MCF 10A (cell line): Measurements from ENCODE around the gene ZBTB45. TPM values are rescaled to one million over a fixed set of nuclear protein-coding genes. Genes with fewer than 3 reads are reported as not detected.

Source experiments
- BruUV-seq: library from RNA; stranded (reverse); fragments of 400-500 nt; replicated peaks from 2 replicates; lab custom pipeline; 2021; lab: Mats Ljungman, UMichigan
- CTCF ChIA-PET: fragments of 300-600 bp; sonication (Branson Sonifier 250); formaldehyde crosslinking; extraction: SDS; loops from one replicate; lab custom pipeline; 2021; ENCODE audit warnings: antibody characterized with exemption, inconsistent platforms; lab: Yijun Ruan, JAX
- POLR2A ChIA-PET: fragments of 300-600, 350-650 bp; sonication (Branson Sonifier 250); formaldehyde crosslinking; extraction: SDS; loops from one replicate; lab custom pipeline; 2020; ENCODE audit warnings: antibody characterized with exemption, inconsistent platforms; lab: Yijun Ruan, JAX
- DNase-seq: peaks from one replicate; pipeline ENCODE4 v3.0.0-alpha.2; 2018; ENCODE audit not compliant: unreplicated experiment
- H3K27ac Mint-ChIP-seq: one replicate; pipeline ENCODE4 v1.8.0; 2022; ENCODE audit warnings: mild to moderate bottlenecking, low read depth, mixed read lengths; ENCODE audit not compliant: unreplicated experiment
- H3K27me3 Mint-ChIP-seq: one replicate; pipeline ENCODE4 v1.8.0; 2022; ENCODE audit warnings: mixed read lengths; ENCODE audit not compliant: insufficient read depth, unreplicated experiment
- H3K36me3 Mint-ChIP-seq: one replicate; pipeline ENCODE4 v1.8.0; 2022; ENCODE audit warnings: mild to moderate bottlenecking, moderate library complexity, mixed read lengths; ENCODE audit not compliant: insufficient read depth, unreplicated experiment
- H3K4me1 Mint-ChIP-seq: one replicate; pipeline ENCODE4 v1.8.0; 2022; ENCODE audit warnings: mixed read lengths; ENCODE audit not compliant: insufficient read depth, unreplicated experiment
- H3K4me3 Mint-ChIP-seq: one replicate; pipeline ENCODE4 v1.8.0; 2022; ENCODE audit warnings: mild to moderate bottlenecking, moderate library complexity, mixed read lengths; ENCODE audit not compliant: unreplicated experiment
- H3K9me3 Mint-ChIP-seq: one replicate; pipeline ENCODE4 v1.8.0; 2022; ENCODE audit warnings: mixed read lengths; ENCODE audit not compliant: unreplicated experiment
- intact Hi-C: fragments of 100-400 bp; cut with micrococcal nuclease; formaldehyde crosslinking; loops from 2 replicates; pipeline ENCODE4 v1.14.1; 2022
- total RNA-seq: library from RNA; stranded (reverse); gene quantifications from 2 replicates; pipeline ENCODE4 v1.2.3, GENCODE V29; 2022
- TF ChIP-seq, protein P1 (sequence below): fragments of 200-600 bp; IDR thresholded peaks from one replicate; pipeline ENCODE4 v1.8.0; 2022; ENCODE audit warnings: antibody characterized with exemption, mild to moderate bottlenecking; ENCODE audit not compliant: unreplicated experiment

Gene ZBTB45
- total RNA-seq, 1 experiment from 2014 or later: 12.8 TPM

DNA sequence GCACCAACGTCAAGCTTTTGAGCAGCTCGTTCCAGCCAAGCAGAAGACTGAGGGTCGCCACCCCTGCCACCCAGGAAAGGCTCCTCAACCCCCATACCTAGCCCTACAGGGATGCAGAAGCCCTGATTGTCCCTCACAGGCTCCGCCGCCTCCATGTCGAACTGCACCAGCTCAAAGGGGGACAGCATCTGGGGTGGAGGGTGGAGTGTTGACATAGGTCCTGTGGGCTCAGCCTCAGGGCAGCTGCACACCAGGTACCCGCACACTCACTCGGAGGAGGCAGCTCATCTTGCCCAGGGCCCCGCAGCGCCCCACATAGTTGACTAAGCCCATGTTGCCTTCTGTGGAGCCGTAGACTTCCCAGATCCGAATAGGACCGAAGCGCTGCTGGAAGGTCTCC is 19.4 kb downstream of the ZBTB45 start:
- TF ChIP-seq, protein P1, sequence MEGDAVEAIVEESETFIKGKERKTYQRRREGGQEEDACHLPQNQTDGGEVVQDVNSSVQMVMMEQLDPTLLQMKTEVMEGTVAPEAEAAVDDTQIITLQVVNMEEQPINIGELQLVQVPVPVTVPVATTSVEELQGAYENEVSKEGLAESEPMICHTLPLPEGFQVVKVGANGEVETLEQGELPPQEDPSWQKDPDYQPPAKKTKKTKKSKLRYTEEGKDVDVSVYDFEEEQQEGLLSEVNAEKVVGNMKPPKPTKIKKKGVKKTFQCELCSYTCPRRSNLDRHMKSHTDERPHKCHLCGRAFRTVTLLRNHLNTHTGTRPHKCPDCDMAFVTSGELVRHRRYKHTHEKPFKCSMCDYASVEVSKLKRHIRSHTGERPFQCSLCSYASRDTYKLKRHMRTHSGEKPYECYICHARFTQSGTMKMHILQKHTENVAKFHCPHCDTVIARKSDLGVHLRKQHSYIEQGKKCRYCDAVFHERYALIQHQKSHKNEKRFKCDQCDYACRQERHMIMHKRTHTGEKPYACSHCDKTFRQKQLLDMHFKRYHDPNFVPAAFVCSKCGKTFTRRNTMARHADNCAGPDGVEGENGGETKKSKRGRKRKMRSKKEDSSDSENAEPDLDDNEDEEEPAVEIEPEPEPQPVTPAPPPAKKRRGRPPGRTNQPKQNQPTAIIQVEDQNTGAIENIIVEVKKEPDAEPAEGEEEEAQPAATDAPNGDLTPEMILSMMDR: no peak
- no peak for DNase-seq
- H3K4me3 Mint-ChIP-seq: peak overlapping the region; percentile 83
- no TSS peak for BruUV-seq
- peaks cover 12% of the 10 kb centered on the region for H3K36me3 Mint-ChIP-seq
- intact Hi-C loops: no loop called here
- H3K27me3 Mint-ChIP-seq: no peaks in the 10 kb centered on the region
- peak overlapping the region; percentile 86 for H3K27ac Mint-ChIP-seq
- H3K4me1 Mint-ChIP-seq: peaks cover 17% of the 10 kb centered on the region
- CTCF ChIA-PET: interaction anchor here (0.6 to 3.0 kb wide), 5 partner anchors 11 to 20 kb away, joined by 3 to 21 read pairs (median 3); partner anchors contain the start of gene ZBTB45
- POLR2A ChIA-PET: interaction anchor here (0.6 to 2.5 kb wide), 5 partner anchors 14 to 54 kb away, joined by 3 to 27 read pairs (median 7); partner anchors contain the start of genes CHMP2A, TRIM28 and ZBTB45
- peaks cover 22% of the 10 kb centered on the region for H3K9me3 Mint-ChIP-seq

DNA sequence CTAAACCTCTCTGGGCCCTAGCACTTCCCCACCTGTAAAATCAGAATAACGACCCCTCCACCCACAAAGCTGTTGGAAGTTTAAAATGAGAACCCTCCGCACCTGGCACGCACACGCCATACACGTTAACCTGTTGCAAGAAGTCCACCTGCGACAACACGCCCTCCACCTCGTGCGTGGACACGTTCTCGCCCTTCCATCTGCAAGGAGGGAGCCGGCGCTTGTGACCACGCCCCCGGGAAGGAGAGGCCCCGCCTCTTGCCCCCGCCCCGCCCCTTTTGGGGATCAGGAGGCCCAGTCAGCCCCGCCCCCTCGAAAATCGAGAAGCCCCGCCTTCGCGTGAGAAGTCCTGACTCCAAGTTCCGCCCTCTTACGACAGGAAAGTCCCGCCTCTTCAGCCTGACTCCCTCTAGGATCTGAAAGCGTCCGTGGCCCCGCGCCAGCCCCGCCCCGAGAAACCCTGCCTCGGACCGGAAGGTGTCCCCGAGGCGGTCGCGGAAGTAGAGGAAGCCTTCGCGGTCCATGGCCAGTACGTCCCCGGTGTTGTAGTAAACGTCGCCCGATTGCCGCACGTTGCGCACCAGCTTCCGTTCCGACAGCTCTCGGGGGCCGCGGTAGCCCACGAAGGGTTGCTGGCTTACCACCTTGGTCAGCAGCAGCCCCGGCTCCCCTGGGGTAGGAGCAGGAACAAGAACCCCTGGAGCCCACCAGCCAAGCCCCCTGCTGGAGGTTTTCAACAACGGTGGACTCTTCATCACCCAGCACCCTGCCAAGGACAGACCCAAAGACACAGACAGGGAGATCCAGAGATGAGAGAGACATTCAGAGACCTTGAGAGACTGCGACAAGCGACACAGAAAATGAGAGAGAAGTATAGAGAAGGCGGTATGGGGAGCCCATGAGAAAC is 20.3 kb downstream of the ZBTB45 start:
- no TSS peak for BruUV-seq
- peak overlapping the region; percentile 86 for H3K27ac Mint-ChIP-seq
- DNase-seq: peak; percentile 100
- CTCF ChIA-PET: interaction anchor here (0.8 to 3.0 kb wide), 4 partner anchors 14 to 21 kb away, joined by 3 to 21 read pairs (median 4); partner anchors contain the start of gene ZBTB45
- TF ChIP-seq, protein P1: peak; percentile 11
- POLR2A ChIA-PET: interaction anchor here (0.6 to 2.5 kb wide), 11 partner anchors 15 to 181 kb away, joined by 3 to 27 read pairs (median 6); partner anchors contain the start of genes CHMP2A, TRIM28, ZBTB45 and ZNF837
- no peaks in the 10 kb centered on the region for H3K27me3 Mint-ChIP-seq
- H3K4me1 Mint-ChIP-seq: peaks cover 17% of the 10 kb centered on the region
- peaks cover 22% of the 10 kb centered on the region for H3K9me3 Mint-ChIP-seq
- peaks cover 15% of the 10 kb centered on the region for H3K36me3 Mint-ChIP-seq
- intact Hi-C loops: no loop called here
- peak overlapping the region; percentile 83 for H3K4me3 Mint-ChIP-seq

DNA sequence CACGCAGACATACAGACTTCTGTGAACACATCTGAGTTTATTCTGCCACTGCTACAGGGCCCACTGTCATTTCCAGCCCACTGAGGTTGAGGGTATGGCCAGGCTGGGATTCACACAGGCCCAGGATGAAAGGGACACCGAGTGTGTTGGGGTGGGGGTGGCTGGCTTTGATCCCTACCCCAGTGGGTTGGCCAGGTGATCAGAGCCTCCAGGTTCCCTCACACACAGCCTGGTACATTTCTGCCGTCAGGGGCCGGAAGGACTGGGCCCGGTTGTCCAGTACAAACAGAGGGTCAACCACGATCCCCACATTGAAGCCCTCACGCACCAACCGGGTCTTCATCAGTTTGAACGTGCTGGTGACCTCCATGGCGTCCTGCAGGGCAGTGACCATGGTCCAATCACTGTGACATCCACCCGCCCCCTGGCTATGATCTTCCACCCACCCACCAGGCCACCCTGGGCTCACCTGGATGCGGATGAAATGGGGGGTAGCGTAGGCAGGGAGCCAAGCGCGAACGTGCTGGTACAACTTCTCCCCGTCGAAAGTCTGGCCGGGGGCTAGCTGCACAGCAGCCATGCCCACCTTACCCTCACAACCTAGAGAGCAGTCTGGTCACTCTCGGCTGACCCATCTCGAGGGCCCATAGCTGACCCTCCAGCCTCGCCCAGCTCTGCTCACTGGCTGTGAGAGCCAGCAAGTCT is 21.1 kb downstream of the ZBTB45 start:
- Mint-ChIP-seq H3K27me3 (no peaks in the 10 kb centered on the region), H3K36me3 (peaks cover 15% of the 10 kb centered on the region), H3K9me3 (peaks cover 22% of the 10 kb centered on the region), H3K4me3 (peak overlapping the region; percentile 83), H3K4me1 (peaks cover 17% of the 10 kb centered on the region), H3K27ac (peak overlapping the region; percentile 86)
- ChIA-PET CTCF (no interaction called here), POLR2A (interaction anchor here (0.6 to 2.5 kb wide), 9 partner anchors 14 to 180 kb away, joined by 3 to 27 read pairs (median 6); partner anchors contain the start of genes CHMP2A, TRIM28, ZBTB45 and ZSCAN22)
- BruUV-seq: TSS peak; percentile 71
- intact Hi-C loops: no loop called here
- no peak for DNase-seq
- TF ChIP-seq, protein P1: no peak
